CD4-positive, alpha-beta T cell (primary cell): ENCODE measurements around the gene SLC20A1. TPM values are rescaled to one million over a fixed set of nuclear protein-coding genes. Genes with fewer than 3 reads are reported as not detected.
"Not testable (repeated sequence)": the region's sequence is repeated elsewhere in the genome, so short reads cannot be mapped to it uniquely, and the experiment has no call there.

ENCODE experiments used
- ATAC-seq: fragments of 200-7000 bp; cut with Tn5 transposase; one replicate; pipeline ENCODE4 v1.10.0; 2022; ENCODE audit warnings: mild to moderate bottlenecking; ENCODE audit not compliant: poor library complexity
- CTCF ChIA-PET: fragments of 350-600 bp; sonication (Branson Sonifier 250); formaldehyde crosslinking; loops from one replicate; lab custom pipeline; 2021; ENCODE audit warnings: antibody characterized with exemption, inconsistent platforms; lab: Charles Lee
- POLR2A ChIA-PET: fragments of 350-600 bp; sonication (Branson Sonifier 250); formaldehyde crosslinking; loops from one replicate; lab custom pipeline; 2021; ENCODE audit warnings: antibody characterized with exemption, inconsistent platforms; lab: Charles Lee
- DNase-seq, 14 experiments: peaks; one replicate each; pipeline ENCODE4 v3.0.0-alpha.2; 2013 to 2020; ENCODE audit warnings: mixed read lengths in 2 of 14
- H3K27ac ChIP-seq, 2 donors: one replicate each; pipeline versions ENCODE4 v1.5.1 to v1.7.0; 2013; ENCODE audit warnings: low read length in 2 of 2, low read depth in 1 of 2, mild to moderate bottlenecking in 1 of 2
- H3K27me3 ChIP-seq, 2 experiments: 1 replicate in 1 of 2; 2 replicates in 1 of 2; pipeline versions ENCODE4 v1.6.1 to v1.7.0; 2013; ENCODE audit warnings: low read length in 2 of 2, control low read depth in 1 of 2, mild to moderate bottlenecking in 1 of 2, moderate library complexity in 1 of 2; ENCODE audit not compliant: insufficient read depth in 2 of 2, control insufficient read depth in 1 of 2
- H3K36me3 ChIP-seq: one replicate; pipeline ENCODE4 v1.6.1; 2013; ENCODE audit warnings: low read length, control low read depth; ENCODE audit not compliant: insufficient read depth
- H3K4me1 ChIP-seq: one replicate; pipeline ENCODE4 v1.6.1; 2013; ENCODE audit warnings: low read length, control low read depth; ENCODE audit not compliant: insufficient read depth
- H3K4me3 ChIP-seq: one replicate; pipeline ENCODE4 v1.5.1; 2013; ENCODE audit warnings: mild to moderate bottlenecking, low read length, moderate library complexity
- H3K9me3 ChIP-seq, 2 experiments: 1 replicate in 1 of 2; 2 replicates in 1 of 2; pipeline versions ENCODE4 v1.6.1 to v1.7.0; 2013; ENCODE audit warnings: low read length in 2 of 2, mild to moderate bottlenecking in 2 of 2, control low read depth in 1 of 2, moderate library complexity in 1 of 2; ENCODE audit not compliant: control insufficient read depth in 1 of 2, insufficient read depth in 1 of 2
- H3K27ac Mint-ChIP-seq: one replicate; pipeline ENCODE4 v1.8.0; 2020; ENCODE audit warnings: mixed read lengths
- H3K27me3 Mint-ChIP-seq: one replicate; pipeline ENCODE4 v1.8.0; 2021; ENCODE audit warnings: mixed read lengths
- H3K36me3 Mint-ChIP-seq: one replicate; pipeline ENCODE4 v1.8.0; 2021; ENCODE audit warnings: low read depth, mixed read lengths
- H3K4me1 Mint-ChIP-seq: one replicate; pipeline ENCODE4 v1.8.0; 2021; ENCODE audit warnings: low read depth, mixed read lengths
- H3K4me3 Mint-ChIP-seq: one replicate; pipeline ENCODE4 v1.8.0; 2020; ENCODE audit warnings: mild to moderate bottlenecking, mixed read lengths
- H3K9me3 Mint-ChIP-seq: one replicate; pipeline ENCODE4 v1.8.0; 2020; ENCODE audit warnings: mixed read lengths
- CTCF ChIP-seq: fragments of 200-600 bp; IDR thresholded peaks from one replicate; pipeline ENCODE4 v1.8.0; 2022; ENCODE audit warnings: antibody characterized with exemption, mild to moderate bottlenecking
- intact Hi-C, 2 experiments: fragments of 100-400 bp; cut with DNase I in 1 of 2; cut with micrococcal nuclease in 1 of 2; formaldehyde crosslinking; loops; one replicate each; pipeline versions ENCODE4 v1.15.1 to v1.9.0; 2023 to 2025; cut with DNase I, micrococcal nuclease
- total RNA-seq, 174 experiments: library from RNA in 2 of 174; stranded (reverse) in 2 of 174; gene quantifications; one replicate each; pipeline ENCODE4 v1.2.3 and lab custom pipeline; 2021 to 2026

The SLC20A1 gene
- total RNA-seq, 2 experiments from 2014 or later = 130 to 139 TPM

DNA sequence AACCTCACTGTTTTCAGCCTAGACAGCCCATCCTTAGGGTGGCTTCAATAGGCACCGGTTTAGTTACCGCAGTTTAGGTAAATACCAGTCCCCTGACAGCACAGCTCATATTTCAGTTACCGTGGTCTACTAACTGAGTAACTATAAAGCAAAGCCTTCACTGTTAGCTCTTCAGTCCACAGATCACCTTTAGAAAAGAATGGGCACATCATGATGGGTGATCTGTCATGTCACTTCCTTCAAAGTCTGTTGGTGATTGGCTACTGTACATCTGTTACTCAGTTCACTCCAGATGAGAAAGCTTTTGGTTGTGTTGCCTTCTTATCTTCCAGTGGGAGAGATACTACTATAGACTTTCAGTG is 21.0 kb downstream of the SLC20A1 start:
- ChIA-PET POLR2A (interaction anchor here (0.6 to 1.5 kb wide), 2 partner anchors 13 to 40 kb away, joined by 3 to 4 read pairs; no protein-coding TSS in a partner anchor), CTCF (interaction anchor here (1.4 kb wide), 1 partner anchor 24 kb away, joined by 3 read pairs; no protein-coding TSS in a partner anchor)
- Histone ChIP-seq H3K9me3 (no peaks in the 10 kb centered on the region), H3K4me1 (peaks cover 1% of the 10 kb centered on the region), H3K27me3 (no peaks in the 10 kb centered on the region), H3K27ac (no peak overlapping the region), H3K36me3 (peaks cover 36% of the 10 kb centered on the region), H3K4me3 (no peak overlapping the region)
- intact Hi-C loops = loop anchor here in 1 of 2 experiments (5.0 kb wide), 1 partner anchor 34 kb away; no protein-coding TSS in a partner anchor
- peaks cover 47% of the 10 kb centered on the region for H3K36me3 Mint-ChIP-seq
- no peaks in the 10 kb centered on the region for H3K9me3 Mint-ChIP-seq
- DNase-seq (no peak), ATAC-seq (no peak)
- H3K4me3 Mint-ChIP-seq = no peak overlapping the region
- no peak for TF ChIP-seq CTCF
- no peaks in the 10 kb centered on the region for H3K27me3 Mint-ChIP-seq
- H3K4me1 Mint-ChIP-seq = no peaks in the 10 kb centered on the region
- no peak overlapping the region for H3K27ac Mint-ChIP-seq

DNA sequence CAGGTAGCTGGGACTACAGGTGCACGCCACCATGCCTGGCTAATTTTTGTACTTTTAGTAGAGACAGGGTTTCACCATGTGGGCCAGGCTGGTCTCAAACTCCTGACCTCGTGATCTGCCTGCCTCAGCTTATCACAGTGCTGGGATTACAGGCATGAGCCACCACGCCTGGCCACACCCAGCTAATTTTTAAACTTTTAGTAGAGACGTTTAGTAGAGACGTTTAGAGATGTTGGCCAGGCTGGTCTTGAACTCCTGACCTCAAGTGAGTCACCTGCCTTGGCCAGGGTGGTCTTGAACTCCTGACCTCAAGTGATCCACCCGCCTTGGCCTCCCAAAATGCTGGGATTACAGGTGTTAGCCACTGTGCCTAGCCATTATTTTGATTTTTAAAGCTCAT is 21.8 kb downstream of the SLC20A1 start:
- not testable (repeated sequence) for ATAC-seq, H3K4me3 Mint-ChIP-seq, H3K4me3 ChIP-seq, H3K4me1 ChIP-seq, H3K27ac Mint-ChIP-seq, H3K27me3 ChIP-seq, DNase-seq, H3K27me3 Mint-ChIP-seq, H3K9me3 ChIP-seq, H3K9me3 Mint-ChIP-seq, H3K27ac ChIP-seq, H3K4me1 Mint-ChIP-seq
- peaks cover 29% of the 10 kb centered on the region for H3K36me3 ChIP-seq
- H3K36me3 Mint-ChIP-seq = peaks cover 40% of the 10 kb centered on the region
- CTCF ChIA-PET = interaction anchor here (0.6 to 1.4 kb wide), 2 partner anchors 23 to 78 kb away, joined by 3 read pairs; no protein-coding TSS in a partner anchor
- POLR2A ChIA-PET = interaction anchor here (0.9 kb wide), 1 partner anchor 22 kb away, joined by 3 read pairs; the partner anchor contains the start of gene SLC20A1
- intact Hi-C loops = loop anchor here in 1 of 2 experiments (5.0 kb wide), 1 partner anchor 35 kb away; no protein-coding TSS in a partner anchor

- no peak for TF ChIP-seq CTCF
- H3K4me3 ChIP-seq = no peak overlapping the region
- ATAC-seq (no peak), DNase-seq (no peak)
- ChIA-PET CTCF (interaction anchor here (1.0 kb wide), 1 partner anchor 80 kb away, joined by 3 read pairs; no protein-coding TSS in a partner anchor), POLR2A (no interaction called here)
- H3K4me1 Mint-ChIP-seq = no peaks in the 10 kb centered on the region
- H3K9me3 ChIP-seq = no peaks in the 10 kb centered on the region
- peaks cover 9% of the 10 kb centered on the region for H3K36me3 ChIP-seq
- H3K9me3 Mint-ChIP-seq = no peaks in the 10 kb centered on the region
- no peak overlapping the region for H3K27ac Mint-ChIP-seq
- H3K4me3 Mint-ChIP-seq = no peak overlapping the region
- H3K27ac ChIP-seq = no peak overlapping the region
- no peaks in the 10 kb centered on the region for H3K27me3 Mint-ChIP-seq
- peaks cover 19% of the 10 kb centered on the region for H3K36me3 Mint-ChIP-seq
- no peaks in the 10 kb centered on the region for H3K4me1 ChIP-seq
- intact Hi-C loops = loop anchor here in 1 of 2 experiments (5.0 kb wide), 1 partner anchor 37 kb away; no protein-coding TSS in a partner anchor
- H3K27me3 ChIP-seq = no peaks in the 10 kb centered on the region
Measured at GRCh38 chr2:112669667-112670066, 23.9 kb downstream of the SLC20A1 start.
